Heart left ventricle (tissue), 13 donors: ENCODE data around the gene C11orf68.

ENCODE experiments used
- POLR2A ChIP-seq, 2 donors: fragments of 450-650 bp; IDR thresholded peaks; one replicate each; pipeline ENCODE4 v1.6.1; 2017; ENCODE audit warnings: antibody characterized with exemption in 2 of 2, mild to moderate bottlenecking in 2 of 2, moderate library complexity in 2 of 2
- TF ChIP-seq, protein P1 (sequence below), 12 donors: fragments of 200-600 bp; sonication (generic) in 4 of 12; IDR thresholded peaks; one replicate each; pipeline versions ENCODE4 v1.5.0 to v1.8.0; 2018 to 2022; ENCODE audit warnings: antibody characterized with exemption in 12 of 12, mild to moderate bottlenecking in 5 of 12
- donor health status: ischemic (EF 13 %, LVEDD 7.1; RV severe dilation, severe dysfunction).
- donor health status: DM: no; HTN: yes; CAD: no.
- donor health status: DM: no; HTN: no; CAD: no.
- donor health status: ischemic (EF 25% LVEDD 6.9; RV normal size, moderate dysfunction).
- donor health status: ischemic (EF 25% LVEDD 5.7; RV mildly dilated, moderate dysfunction).
- donor health status: ischemic (EF 35%, LVEDD 5.7; RV mildly dilated, moderate dysfunction).
- donor health status: nonischemic (EF 11% LVEDD 7.7; RV severe dilation, severe dysfunction).
- donor health status: DM: yes; HTN: yes; CAD: no.
- donor health status: PGD.
- donor health status: ischemic (EF 29% LVEDD 5.4; RV normal size, mild dysfunction).
- donor health status: nonischemic (EF 23%, LVEDD 6.1; RV moderate dilation, normal function).

DNA sequence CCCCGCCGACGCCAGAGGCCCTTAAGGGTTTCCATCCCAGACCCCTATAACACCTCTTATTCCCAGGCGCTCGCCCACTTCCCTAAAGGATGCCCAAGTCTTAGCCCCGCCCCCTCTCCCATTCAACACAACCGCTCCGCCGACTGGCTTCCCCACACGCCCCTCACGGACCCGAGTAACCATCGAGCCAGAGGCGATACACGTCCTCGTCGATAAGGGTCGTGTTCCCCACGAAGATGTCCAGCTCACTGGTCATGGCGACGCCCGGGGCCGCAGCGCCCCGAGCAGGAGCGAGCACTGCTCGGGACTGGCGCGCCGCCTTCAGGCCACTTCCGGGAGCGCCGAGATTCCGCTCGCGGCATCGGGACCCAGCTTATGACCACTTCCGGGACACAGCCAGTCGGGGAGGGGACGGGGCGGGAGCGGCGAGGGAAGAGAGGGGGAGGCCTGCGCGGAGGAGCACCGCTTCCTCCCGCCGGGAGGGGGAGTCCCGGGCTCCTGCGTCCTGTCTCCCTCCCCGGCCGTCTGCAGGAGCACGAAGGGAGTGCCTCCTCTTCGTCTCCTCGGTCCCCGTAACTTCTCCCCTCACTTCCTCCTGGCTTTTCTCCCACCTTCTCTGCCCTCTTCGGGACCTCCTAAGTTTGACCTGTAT, 30.6 kb downstream of the C11orf68 start, which contains the start of gene FIBP:
- TF ChIP-seq, protein P1, sequence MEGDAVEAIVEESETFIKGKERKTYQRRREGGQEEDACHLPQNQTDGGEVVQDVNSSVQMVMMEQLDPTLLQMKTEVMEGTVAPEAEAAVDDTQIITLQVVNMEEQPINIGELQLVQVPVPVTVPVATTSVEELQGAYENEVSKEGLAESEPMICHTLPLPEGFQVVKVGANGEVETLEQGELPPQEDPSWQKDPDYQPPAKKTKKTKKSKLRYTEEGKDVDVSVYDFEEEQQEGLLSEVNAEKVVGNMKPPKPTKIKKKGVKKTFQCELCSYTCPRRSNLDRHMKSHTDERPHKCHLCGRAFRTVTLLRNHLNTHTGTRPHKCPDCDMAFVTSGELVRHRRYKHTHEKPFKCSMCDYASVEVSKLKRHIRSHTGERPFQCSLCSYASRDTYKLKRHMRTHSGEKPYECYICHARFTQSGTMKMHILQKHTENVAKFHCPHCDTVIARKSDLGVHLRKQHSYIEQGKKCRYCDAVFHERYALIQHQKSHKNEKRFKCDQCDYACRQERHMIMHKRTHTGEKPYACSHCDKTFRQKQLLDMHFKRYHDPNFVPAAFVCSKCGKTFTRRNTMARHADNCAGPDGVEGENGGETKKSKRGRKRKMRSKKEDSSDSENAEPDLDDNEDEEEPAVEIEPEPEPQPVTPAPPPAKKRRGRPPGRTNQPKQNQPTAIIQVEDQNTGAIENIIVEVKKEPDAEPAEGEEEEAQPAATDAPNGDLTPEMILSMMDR (IDR thresholded peaks at IDR 0.05): peak; percentile 79 to 90 (median 84)
- TF ChIP-seq POLR2A (IDR thresholded peaks at IDR 0.05): peak in 1 of 2 donors; percentile 81
